Right cardiac atrium (tissue), 5 donors: Measurements from ENCODE around the gene VPS13C. TPM values are rescaled to one million over a fixed set of nuclear protein-coding genes. Genes with fewer than 3 reads are reported as not detected.
"Not testable (repeated sequence)": the region's sequence is repeated elsewhere in the genome, so short reads cannot be mapped to it uniquely, and the experiment has no call there.

Source experiments
- ATAC-seq, 2 donors: fragments of 200-7000 bp; cut with Tn5 transposase; one replicate each; pipeline versions ENCODE4 v1.8.0 to v1.9.1; 2020; ENCODE audit warnings: moderate library complexity in 2 of 2, mild to moderate bottlenecking in 1 of 2
- DNase-seq, 3 donors: peaks; one replicate each; pipeline ENCODE4 v3.0.0-alpha.2; 2020
- H3K27ac ChIP-seq: one replicate; pipeline ENCODE4 v1.5.1; 2013; ENCODE audit warnings: mild to moderate bottlenecking, low read length, control low read depth, moderate library complexity
- H3K27me3 ChIP-seq: one replicate; pipeline ENCODE4 v1.6.1; 2013; ENCODE audit not compliant: control insufficient read depth, insufficient read depth
- H3K4me1 ChIP-seq: one replicate; pipeline ENCODE4 v1.6.1; 2013; ENCODE audit warnings: low read length; ENCODE audit not compliant: control insufficient read depth, insufficient read depth
- H3K4me3 ChIP-seq: one replicate; pipeline ENCODE4 v1.5.1; 2013; ENCODE audit warnings: low read length, control low read depth
- H3K9me3 ChIP-seq: one replicate; pipeline ENCODE4 v1.6.1; 2013; ENCODE audit warnings: low read length; ENCODE audit not compliant: control insufficient read depth
- WGBS: extraction: QIAGEN DNeasy Blood & Tissue Kit; methylation state at CpG from one replicate; pipeline ENCODE4 v1.1.7; 2013; 5-methylcytosine and 5-hydroxymethylcytosine counted together
- intact Hi-C, 4 donors: fragments of 100-400 bp; cut with DNase I; formaldehyde crosslinking; loops; one replicate each; pipeline versions ENCODE4 v1.11.0 to v1.14.0; 2022 to 2023
- polyA plus RNA-seq: library from polyadenylated mRNA; stranded (reverse); fragments of 200-250 nt; gene quantifications from one replicate; pipeline ENCODE4 v1.2.3, GENCODE V29; 2013
- total RNA-seq, 4 donors: library from RNA; stranded (reverse); fragmentation: NEBNext Ultra II Directional; extraction: Animal tissue kit (Norgen Biotek cat#: 25700); gene quantifications; one replicate each; pipeline ENCODE4 v1.2.1, GENCODE V29; 2021
- donor health status: healthy with polysubstance abuse.
- donor health status: DM: no; HTN: yes; CAD: no.
- donor health status: DM: no; HTN: no; CAD: no.
- donor health status: DM: no; HTN: yes; CAD: no; lungs with severe emphysema.
- donor health status: DM: yes; HTN: yes; CAD: no.

Gene VPS13C
- total and polyA plus RNA-seq, 5 donors = 14.5 to 41.3 (median 36.1) TPM

GRCh38 chr15:62058327-62059028 is 1.8 kb downstream of the VPS13C start:
- Histone ChIP-seq H3K27ac (no peak overlapping the region), H3K9me3 (no peaks in the 10 kb centered on the region), H3K4me3 (no peak overlapping the region), H3K4me1 (peaks cover 3% of the 10 kb centered on the region), H3K27me3 (no peaks in the 10 kb centered on the region)
- no peak for DNase-seq
- intact Hi-C loops = no loop called here
- WGBS = 89% methylated on average over 5 of the region's 5 CpGs
- ATAC-seq = no peak

- no peaks in the 10 kb centered on the region for H3K27me3 ChIP-seq
- no peak overlapping the region for H3K4me3 ChIP-seq
- no peak overlapping the region for H3K27ac ChIP-seq
- H3K4me1 ChIP-seq = peaks cover 5% of the 10 kb centered on the region
- ATAC-seq (no peak), DNase-seq (no peak)
- WGBS = 82% methylated on average over 4 of the region's 4 CpGs
- no peaks in the 10 kb centered on the region for H3K9me3 ChIP-seq
- intact Hi-C loops = no loop called here
Measured at GRCh38 chr15:62057341-62057980, 2.8 kb downstream of the VPS13C start.

- Histone ChIP-seq H3K27ac (no peak overlapping the region), H3K4me1 (peaks cover 5% of the 10 kb centered on the region), H3K9me3 (no peaks in the 10 kb centered on the region), H3K27me3 (no peaks in the 10 kb centered on the region), H3K4me3 (no peak overlapping the region)
- ATAC-seq (no peak), DNase-seq (no peak)
- 96% methylated on average over 5 of the region's 5 CpGs for WGBS
- intact Hi-C loops = no loop called here
Measured at GRCh38 chr15:62054979-62055378, 5.3 kb downstream of the VPS13C start.

- Histone ChIP-seq H3K27ac (no peak overlapping the region), H3K4me1 (peaks cover 5% of the 10 kb centered on the region), H3K27me3 (no peaks in the 10 kb centered on the region), H3K4me3 (no peak overlapping the region), H3K9me3 (no peaks in the 10 kb centered on the region)
- intact Hi-C loops = no loop called here
- 61% methylated on average over 5 of the region's 5 CpGs for WGBS
- ATAC-seq (no peak), DNase-seq (no peak)
Measured at GRCh38 chr15:62053439-62054085, 6.7 kb downstream of the VPS13C start.

- 100% methylated on average over 1 of the region's 1 CpG for WGBS
- no peak for ATAC-seq
- intact Hi-C loops = no loop called here
Measured at GRCh38 chr15:62052713-62053112, 7.5 kb downstream of the VPS13C start.

GRCh38 chr15:62051166-62051565 is 9.1 kb downstream of the VPS13C start:
- 96% methylated on average over 4 of the region's 4 CpGs for WGBS
- no peak overlapping the region for H3K4me3 ChIP-seq
- ATAC-seq (no peak), DNase-seq (no peak)
- intact Hi-C loops = no loop called here
- H3K9me3 ChIP-seq = no peaks in the 10 kb centered on the region
- H3K4me1 ChIP-seq = peaks cover 5% of the 10 kb centered on the region
- no peaks in the 10 kb centered on the region for H3K27me3 ChIP-seq
- H3K27ac ChIP-seq = no peak overlapping the region

More at GRCh38 chr15:62052713-62053112, 7.5 kb downstream of the VPS13C start:
- H3K27ac ChIP-seq = no peak overlapping the region
- H3K9me3 ChIP-seq = no peaks in the 10 kb centered on the region
- H3K4me1 ChIP-seq = peaks cover 5% of the 10 kb centered on the region
- DNase-seq = no peak
- no peak overlapping the region for H3K4me3 ChIP-seq
- no peaks in the 10 kb centered on the region for H3K27me3 ChIP-seq

GRCh38 chr15:62050115-62050514 is 10.1 kb downstream of the VPS13C start:
- peaks cover 5% of the 10 kb centered on the region for H3K4me1 ChIP-seq

GRCh38 chr15:62048254-62048653 is 12.0 kb downstream of the VPS13C start:
- DNase-seq, H3K9me3 ChIP-seq, H3K27ac ChIP-seq, intact Hi-C loops, H3K4me1 ChIP-seq, H3K4me3 ChIP-seq, ATAC-seq, H3K27me3 ChIP-seq: not testable (repeated sequence)
- 96% methylated on average over 4 of the region's 4 CpGs for WGBS

More at GRCh38 chr15:62050115-62050514, 10.1 kb downstream of the VPS13C start:
- 51% methylated on average over 1 of the region's 1 CpG for WGBS
- DNase-seq = no peak
- no peak overlapping the region for H3K27ac ChIP-seq
- ATAC-seq = no peak
- no peak overlapping the region for H3K4me3 ChIP-seq
- intact Hi-C loops = no loop called here
- no peaks in the 10 kb centered on the region for H3K27me3 ChIP-seq
- H3K9me3 ChIP-seq = no peaks in the 10 kb centered on the region

- WGBS = 84% methylated on average over 2 of the region's 2 CpGs
- Histone ChIP-seq H3K9me3 (no peaks in the 10 kb centered on the region), H3K27me3 (no peaks in the 10 kb centered on the region), H3K4me1 (no peaks in the 10 kb centered on the region), H3K4me3 (no peak overlapping the region), H3K27ac (no peak overlapping the region)
- DNase-seq (no peak), ATAC-seq (no peak)
- intact Hi-C loops = no loop called here
Measured at GRCh38 chr15:62047282-62047827, 12.9 kb downstream of the VPS13C start.

GRCh38 chr15:62046078-62046743 is 14.0 kb downstream of the VPS13C start:
- Histone ChIP-seq H3K4me3 (no peak overlapping the region), H3K27me3 (no peaks in the 10 kb centered on the region), H3K4me1 (no peaks in the 10 kb centered on the region), H3K9me3 (no peaks in the 10 kb centered on the region), H3K27ac (no peak overlapping the region)
- 66% methylated on average over 5 of the region's 5 CpGs for WGBS
- intact Hi-C loops = no loop called here
- ATAC-seq (no peak), DNase-seq (no peak)
